Astrocyte (in vitro differentiated cells and primary cell): Measurements from ENCODE around the gene ZCCHC10. TPM values are rescaled to one million over a fixed set of nuclear protein-coding genes. Genes with fewer than 3 reads are reported as not detected.
"Not testable (repeated sequence)": the region's sequence is repeated elsewhere in the genome, so short reads cannot be mapped to it uniquely, and the experiment has no call there.

Experiments used
- DNase-seq: peaks from one replicate; pipeline ENCODE4 v3.0.0-alpha.2; 2010; ENCODE audit warnings: low read depth
- FAIRE-seq: peaks from 2 replicates; lab custom pipeline; 2011; peaks lifted over from hg19 to GRCh38; lab: Jason Lieb, UNC
- H2AFZ ChIP-seq: 2 replicates; pipeline ENCODE4 v1.6.0; 2012; ENCODE audit warnings: low read depth, low read length, inconsistent platforms
- H3K27ac ChIP-seq: 2 replicates; pipeline ENCODE4 v1.5.1; 2011; ENCODE audit warnings: low read depth, low read length, inconsistent platforms
- H3K27me3 ChIP-seq: 2 replicates; pipeline ENCODE4 v1.6.0; 2011; ENCODE audit warnings: low read length, inconsistent platforms; ENCODE audit not compliant: insufficient read depth
- H3K36me3 ChIP-seq: 2 replicates; pipeline ENCODE4 v1.5.1; 2011; ENCODE audit warnings: low read length, inconsistent platforms; ENCODE audit not compliant: insufficient read depth
- H3K4me1 ChIP-seq: 2 replicates; pipeline ENCODE4 v1.5.1; 2011; ENCODE audit warnings: low read length, inconsistent platforms; ENCODE audit not compliant: insufficient read depth
- H3K4me2 ChIP-seq: 2 replicates; pipeline ENCODE4 v1.6.0; 2012; ENCODE audit warnings: low read length, inconsistent platforms
- H3K4me3 ChIP-seq: 2 replicates; pipeline ENCODE4 v1.5.1; 2011; ENCODE audit warnings: low read depth, mild to moderate bottlenecking, low read length, inconsistent platforms; ENCODE audit not compliant: insufficient read depth
- H3K79me2 ChIP-seq: 2 replicates; pipeline ENCODE4 v1.6.0; 2012; ENCODE audit warnings: mild to moderate bottlenecking, low read length, inconsistent platforms; ENCODE audit not compliant: insufficient read depth
- H3K9ac ChIP-seq: 2 replicates; pipeline ENCODE4 v1.6.0; 2012; ENCODE audit warnings: mild to moderate bottlenecking, low read length, inconsistent platforms
- H3K9me3 ChIP-seq: 2 replicates; pipeline ENCODE4 v1.5.1; 2012; ENCODE audit warnings: low read depth, mild to moderate bottlenecking, low read length, inconsistent platforms; ENCODE audit not compliant: insufficient read depth
- H4K20me1 ChIP-seq: 2 replicates; pipeline ENCODE4 v1.6.0; 2012; ENCODE audit warnings: low read length, inconsistent platforms; ENCODE audit not compliant: insufficient read depth
- H3K27ac Mint-ChIP-seq: one replicate; pipeline ENCODE4 v1.8.0; 2021; ENCODE audit warnings: mild to moderate bottlenecking, mixed read lengths; ENCODE audit not compliant: unreplicated experiment
- H3K27me3 Mint-ChIP-seq: one replicate; pipeline ENCODE4 v1.8.0; 2021; ENCODE audit warnings: low read depth, mixed read lengths; ENCODE audit not compliant: unreplicated experiment
- H3K36me3 Mint-ChIP-seq: one replicate; pipeline ENCODE4 v1.8.0; 2021; ENCODE audit warnings: low read depth, mixed read lengths; ENCODE audit not compliant: unreplicated experiment
- H3K4me1 Mint-ChIP-seq: one replicate; pipeline ENCODE4 v1.8.0; 2021; ENCODE audit warnings: low read depth, mixed read lengths; ENCODE audit not compliant: unreplicated experiment
- H3K4me3 Mint-ChIP-seq: one replicate; pipeline ENCODE4 v1.8.0; 2021; ENCODE audit warnings: mild to moderate bottlenecking, moderate library complexity, mixed read lengths; ENCODE audit not compliant: unreplicated experiment
- H3K9me3 Mint-ChIP-seq: one replicate; pipeline ENCODE4 v1.8.0; 2021; ENCODE audit warnings: mild to moderate bottlenecking, mixed read lengths; ENCODE audit not compliant: unreplicated experiment
- CTCF ChIP-seq: IDR thresholded peaks from 2 replicates; pipeline ENCODE4 v1.5.1; 2011; ENCODE audit warnings: low read depth, mild to moderate bottlenecking, inconsistent platforms, low read length, moderate library complexity; ENCODE audit not compliant: insufficient read depth
- EZH2 ChIP-seq: IDR thresholded peaks from 2 replicates; pipeline ENCODE4 v1.6.1; 2012; ENCODE audit warnings: mild to moderate bottlenecking, low read length, inconsistent platforms; ENCODE audit not compliant: insufficient read depth
- total RNA-seq: library from RNA; stranded (reverse); gene quantifications from 2 replicates; pipeline ENCODE4 v1.2.1, GENCODE V29; 2021

Gene ZCCHC10
- total RNA-seq, 1 donor from 2014 or later: 29.1 TPM

- Histone ChIP-seq H3K36me3 (peaks cover 26% of the 10 kb centered on the region), H4K20me1 (no peaks in the 10 kb centered on the region), H3K27me3 (no peaks in the 10 kb centered on the region), H3K79me2 (peaks cover 55% of the 10 kb centered on the region), H3K4me1 (no peaks in the 10 kb centered on the region), H2AFZ (no peak overlapping the region), H3K4me2 (no peak overlapping the region), H3K4me3 (no peak overlapping the region), H3K9ac (no peak overlapping the region), H3K27ac (no peak overlapping the region), H3K9me3 (no peaks in the 10 kb centered on the region)
- Mint-ChIP-seq H3K27me3 (no peaks in the 10 kb centered on the region), H3K4me3 (no peak overlapping the region), H3K9me3 (peaks cover 3% of the 10 kb centered on the region), H3K36me3 (peaks cover 13% of the 10 kb centered on the region), H3K4me1 (peaks cover 3% of the 10 kb centered on the region), H3K27ac (no peak overlapping the region)
- DNase-seq (no peak), FAIRE-seq (no peak)
- TF ChIP-seq EZH2: no peak
- no peak for TF ChIP-seq CTCF
Observed at GRCh38 chr5:133017964-133018363, 8.4 kb downstream of the ZCCHC10 start.

GRCh38 chr5:133015466-133015865, 10.9 kb downstream of the ZCCHC10 start:
- peaks cover 35% of the 10 kb centered on the region for H3K79me2 ChIP-seq
- FAIRE-seq: no peak

GRCh38 chr5:133008455-133008854, 17.9 kb downstream of the ZCCHC10 start:
- H3K36me3 Mint-ChIP-seq: peaks cover 15% of the 10 kb centered on the region
- H3K4me3 Mint-ChIP-seq, H3K4me2 ChIP-seq, H3K9me3 Mint-ChIP-seq, H4K20me1 ChIP-seq, H3K79me2 ChIP-seq, H3K9ac ChIP-seq, H2AFZ ChIP-seq, H3K27me3 ChIP-seq, FAIRE-seq, H3K4me3 ChIP-seq, H3K4me1 ChIP-seq, H3K9me3 ChIP-seq, H3K36me3 ChIP-seq, DNase-seq, H3K4me1 Mint-ChIP-seq, H3K27ac Mint-ChIP-seq, H3K27ac ChIP-seq, H3K27me3 Mint-ChIP-seq: not testable (repeated sequence)

More at GRCh38 chr5:133015466-133015865, 10.9 kb downstream of the ZCCHC10 start:
- H3K27me3 Mint-ChIP-seq: no peaks in the 10 kb centered on the region
- no peak for DNase-seq
- H3K4me3 Mint-ChIP-seq: no peak overlapping the region
- no peaks in the 10 kb centered on the region for H3K9me3 ChIP-seq
- peaks cover 3% of the 10 kb centered on the region for H3K9me3 Mint-ChIP-seq
- H4K20me1 ChIP-seq: no peaks in the 10 kb centered on the region
- H3K9ac ChIP-seq: no peak overlapping the region
- peaks cover 3% of the 10 kb centered on the region for H3K4me1 Mint-ChIP-seq
- no peak overlapping the region for H3K4me3 ChIP-seq
- no peaks in the 10 kb centered on the region for H3K4me1 ChIP-seq
- TF ChIP-seq EZH2 (no peak), CTCF (no peak)
- no peak overlapping the region for H2AFZ ChIP-seq
- no peak overlapping the region for H3K4me2 ChIP-seq
- H3K27ac ChIP-seq: no peak overlapping the region
- H3K36me3 Mint-ChIP-seq: peaks cover 13% of the 10 kb centered on the region
- no peaks in the 10 kb centered on the region for H3K27me3 ChIP-seq
- H3K36me3 ChIP-seq: peaks cover 17% of the 10 kb centered on the region
- no peak overlapping the region for H3K27ac Mint-ChIP-seq
